ENCODE measurements around the gene ARHGEF17.

The ARHGEF17 gene

GRCh38 chr11:73398132-73398526 lies 90.1 kb downstream of the ARHGEF17 start:
- no peak for DNase-seq

GRCh38 chr11:73398721-73399120 lies 90.6 kb downstream of the ARHGEF17 start:
- no peak for DNase-seq

- no peak for DNase-seq
Measured at GRCh38 chr11:73399159-73399590, 91.1 kb downstream of the ARHGEF17 start.

DNA sequence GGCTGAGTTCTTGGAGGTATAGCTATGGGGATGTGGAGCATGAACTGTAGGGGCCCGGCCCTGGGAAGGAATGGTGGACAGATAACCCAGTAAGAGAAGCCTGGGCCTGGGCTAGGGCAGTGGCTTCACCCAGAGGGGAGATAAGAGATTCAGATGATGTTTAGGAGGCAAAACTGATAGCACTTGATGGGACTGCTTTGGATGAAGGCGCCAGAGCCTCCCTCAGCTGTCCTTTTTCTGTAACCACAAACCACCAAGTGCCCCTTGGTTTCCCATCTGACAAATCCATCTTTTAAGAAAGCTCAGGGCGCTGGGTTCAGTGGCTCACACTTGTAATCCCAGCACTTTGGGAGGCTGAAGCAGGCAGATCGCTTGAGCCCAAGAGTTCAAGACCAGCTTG lies 91.6 kb downstream of the ARHGEF17 start:
- DNase-seq, result no peak

GRCh38 chr11:73400293-73400692 lies 92.2 kb downstream of the ARHGEF17 start:
- no peak for DNase-seq

DNA sequence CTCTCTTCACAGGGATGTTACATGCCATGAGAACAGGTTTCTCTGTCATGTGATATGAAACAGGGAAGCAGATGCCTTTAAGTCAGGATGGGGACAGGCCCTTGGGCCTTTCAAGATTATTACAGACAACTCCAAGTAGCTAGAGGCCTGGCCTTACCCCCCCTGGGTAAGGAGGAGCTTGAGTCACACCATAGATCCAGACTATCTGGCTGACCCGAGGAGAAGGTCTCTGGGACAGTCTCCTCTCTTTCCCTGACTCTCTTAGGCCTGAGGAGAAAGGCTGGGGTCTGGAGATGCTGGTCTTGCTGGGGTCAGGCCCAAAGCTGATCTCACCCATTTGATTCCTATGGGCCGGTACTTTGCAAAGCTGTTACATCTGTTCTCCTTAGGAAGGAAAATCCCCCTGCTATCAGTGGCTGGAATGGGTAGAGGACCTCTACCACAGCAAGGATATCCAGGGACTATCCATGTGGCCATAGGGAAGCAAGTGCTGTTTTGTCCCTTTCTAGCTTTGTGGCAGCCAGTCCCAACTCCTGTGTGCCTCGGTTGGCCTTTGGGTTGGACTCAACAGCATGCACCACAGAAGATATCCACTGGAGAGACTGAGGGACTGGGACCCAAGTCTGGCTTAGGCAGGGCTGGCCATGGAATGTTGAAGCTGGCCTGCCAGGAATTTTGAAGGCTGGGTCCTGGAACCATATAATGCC lies 93.3 kb downstream of the ARHGEF17 start:
- no peak for DNase-seq

GRCh38 chr11:73401924-73402833 lies 94.1 kb downstream of the ARHGEF17 start:
- no peak for DNase-seq

- no peak for DNase-seq
Measured at GRCh38 chr11:73402834-73403185, 94.7 kb downstream of the ARHGEF17 start.

- no peak for DNase-seq
Measured at GRCh38 chr11:73403541-73403940, 95.5 kb downstream of the ARHGEF17 start.

GRCh38 chr11:73404048-73404447 lies 96.0 kb downstream of the ARHGEF17 start:
- no peak for DNase-seq

DNA sequence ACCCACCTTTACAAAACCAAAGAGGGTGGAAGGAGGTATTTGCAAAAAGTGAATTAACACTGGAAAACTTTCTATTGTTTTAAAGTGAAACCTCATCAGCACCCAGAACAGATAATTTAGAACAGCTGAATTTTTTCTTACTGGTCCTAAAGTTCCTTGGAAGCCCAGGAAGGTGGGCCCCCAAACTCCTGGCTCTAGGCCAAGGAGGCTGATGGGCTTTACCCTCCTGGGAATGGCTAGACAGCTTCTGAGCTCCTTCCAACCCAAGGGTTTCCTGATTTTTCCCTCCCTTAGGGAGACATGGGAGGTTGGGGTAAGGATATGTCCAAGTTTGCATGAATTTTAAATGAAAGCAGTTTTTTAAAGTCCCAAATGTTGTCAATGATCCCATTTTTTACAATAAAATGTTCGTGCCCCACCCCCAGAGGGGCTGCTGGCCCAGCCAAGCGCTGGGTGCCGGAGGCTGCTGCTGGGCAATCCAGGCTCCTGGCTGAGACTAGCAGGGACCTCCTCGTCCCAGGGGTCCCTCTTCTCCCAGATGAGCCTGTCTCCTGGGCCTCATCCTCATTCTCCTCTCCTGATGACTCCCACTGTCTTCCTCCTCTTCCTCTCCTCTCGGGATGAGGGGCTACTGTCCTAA lies 96.5 kb downstream of the ARHGEF17 start:
- no peak for DNase-seq

GRCh38 chr11:73405146-73405510 lies 97.1 kb downstream of the ARHGEF17 start:
- no peak for DNase-seq

DNA sequence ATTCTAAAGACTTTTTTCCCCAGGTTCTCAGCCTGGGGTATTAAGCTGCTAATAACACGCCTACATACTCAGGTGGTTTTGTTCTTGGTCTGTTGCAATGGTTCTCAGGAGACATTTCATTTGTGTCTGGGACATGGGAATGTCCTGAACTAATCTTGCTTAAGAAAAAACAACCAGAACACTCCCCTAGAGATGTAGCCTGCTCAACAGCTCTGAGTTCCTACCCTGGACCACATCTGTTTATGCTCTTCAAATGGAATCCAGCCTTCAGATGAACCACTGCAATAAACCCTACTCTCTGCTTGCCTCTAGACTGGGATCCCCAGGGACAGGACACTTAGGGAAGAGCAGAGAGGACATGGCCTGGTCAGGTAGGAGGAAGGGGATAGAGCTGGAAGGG lies 98.1 kb downstream of the ARHGEF17 start:
- no peak for DNase-seq

GRCh38 chr11:73406619-73407018 lies 98.5 kb downstream of the ARHGEF17 start:
- DNase-seq, result no peak

DNA sequence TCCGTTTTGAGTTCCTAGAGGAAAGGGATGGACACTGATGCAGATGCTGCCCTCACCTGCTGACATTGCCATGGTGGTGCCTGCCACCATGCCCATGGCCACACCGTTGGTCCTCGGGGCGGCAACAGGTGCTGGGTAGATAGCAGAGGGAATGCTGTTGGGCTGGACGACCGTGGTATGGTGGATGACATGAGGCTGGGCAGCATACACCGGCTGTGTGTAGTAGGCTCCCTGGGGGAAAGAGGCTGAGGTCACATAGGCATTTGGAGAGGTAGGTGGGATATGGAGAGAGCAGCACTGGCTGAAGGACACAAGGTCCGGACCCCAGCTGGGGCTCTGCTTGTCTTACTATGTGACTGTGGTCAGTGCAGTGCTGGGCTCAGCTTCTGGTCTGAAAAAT lies 101.4 kb downstream of the ARHGEF17 start:
- no peak for DNase-seq

DNA sequence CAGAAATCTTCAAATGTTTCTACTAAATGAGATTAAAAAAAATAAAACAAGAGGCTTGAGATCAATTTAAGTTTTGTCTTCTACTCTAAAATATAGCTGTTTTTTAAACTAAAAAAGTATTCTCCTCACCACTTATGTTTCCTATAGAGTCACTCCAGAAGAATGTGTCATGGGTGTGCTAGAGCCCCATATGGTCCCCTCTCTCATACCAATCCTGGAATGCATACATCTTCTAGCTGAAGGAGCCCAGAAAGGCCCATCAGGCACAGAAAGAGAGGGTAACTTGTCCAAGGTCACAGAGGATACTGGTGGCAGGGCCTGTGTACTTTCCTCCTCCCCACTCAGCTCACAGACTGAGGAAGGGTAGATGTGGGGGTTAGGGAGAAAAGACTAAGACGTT lies 102.6 kb downstream of the ARHGEF17 start:
- DNase-seq, result no peak

- DNase-seq, result no peak
Measured at GRCh38 chr11:73411031-73411430, 103.0 kb downstream of the ARHGEF17 start.

- no peak for DNase-seq
Measured at GRCh38 chr11:73412308-73412707, 104.2 kb downstream of the ARHGEF17 start.

DNA sequence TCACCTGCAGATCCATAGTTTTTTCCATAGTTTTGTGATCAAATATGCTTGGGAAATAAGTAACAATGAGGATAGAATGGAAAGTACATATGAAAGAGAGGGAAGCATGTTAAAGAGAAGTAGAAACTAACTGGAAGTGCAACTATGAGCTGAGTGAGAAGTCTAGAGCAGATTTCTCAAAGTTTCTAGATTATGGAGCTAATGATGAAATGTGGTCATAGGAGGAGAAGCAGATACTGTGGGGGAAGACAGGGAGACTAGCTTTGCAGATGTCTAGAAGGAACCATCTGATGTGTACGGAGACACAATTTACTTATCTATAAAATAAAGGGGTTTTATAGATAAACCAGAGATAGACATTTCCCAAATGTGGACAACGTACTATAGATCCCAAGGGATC lies 105.2 kb downstream of the ARHGEF17 start:
- DNase-seq, result no peak

DNA sequence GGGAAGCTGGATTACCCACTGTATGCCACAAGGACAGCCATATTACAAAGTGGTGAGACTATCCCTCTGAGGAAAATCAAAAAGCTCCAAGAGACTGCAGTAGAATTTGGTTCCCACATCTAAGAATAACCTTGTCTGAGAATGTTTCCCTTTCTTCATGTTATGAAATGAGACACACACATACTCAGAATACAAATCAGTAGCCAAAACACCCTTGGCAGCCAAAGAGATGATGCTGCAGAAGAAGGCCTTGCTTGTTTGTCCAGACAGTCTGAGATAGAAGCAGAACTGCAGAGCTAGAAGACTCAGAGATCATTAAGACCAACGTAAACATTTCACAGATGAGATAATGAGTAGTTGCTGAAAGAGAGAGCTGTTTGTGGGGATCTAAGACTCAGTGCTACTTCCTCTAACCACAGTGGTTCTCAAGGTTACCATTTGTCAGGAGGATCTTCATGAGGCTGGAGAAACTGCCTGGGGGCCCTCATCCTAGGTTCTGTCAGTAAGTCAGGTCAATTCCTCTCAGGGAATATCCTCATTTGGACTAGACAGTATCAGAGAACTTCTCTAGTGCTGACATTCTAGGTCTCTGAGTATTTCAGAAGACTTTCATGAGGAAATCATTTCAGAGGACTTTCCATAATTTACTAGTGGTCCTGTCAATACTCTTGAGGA lies 107.0 kb downstream of the ARHGEF17 start:
- DNase-seq, result no peak

DNA sequence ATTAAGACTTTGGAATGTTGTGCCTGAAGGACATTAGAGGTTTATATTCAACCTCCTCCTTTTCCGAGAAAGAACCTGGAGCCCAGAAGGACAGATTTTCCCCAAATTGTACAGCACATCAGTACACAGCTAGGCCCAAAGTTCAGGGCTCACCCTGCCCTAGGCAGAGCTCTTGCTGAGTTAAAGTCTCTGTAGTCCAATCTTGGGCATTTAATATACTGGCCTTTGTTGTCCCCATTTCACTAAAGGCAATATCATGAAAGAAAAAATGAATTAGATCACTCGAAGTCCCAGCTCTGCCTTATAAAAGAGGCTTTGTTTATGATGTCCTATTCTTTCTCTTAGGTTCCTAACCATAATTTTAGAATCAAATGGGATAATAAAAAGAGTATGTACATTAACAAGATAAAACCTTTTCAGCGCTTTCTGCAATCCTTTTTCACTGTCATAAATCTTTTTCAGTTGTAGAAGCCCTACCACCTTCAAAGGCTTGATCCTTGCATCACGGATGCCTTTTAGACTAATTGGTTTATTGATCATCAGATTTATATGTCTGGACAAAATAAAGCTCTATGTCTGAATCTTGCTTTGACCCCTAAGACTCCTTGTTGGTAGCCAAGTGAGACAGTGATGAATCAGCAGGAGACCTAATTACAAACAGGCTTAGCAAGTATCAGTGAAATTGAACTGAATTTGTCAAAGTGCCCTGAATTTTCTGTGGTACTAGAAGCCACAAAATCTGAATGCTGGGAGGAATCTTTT lies 108.0 kb downstream of the ARHGEF17 start:
- no peak for DNase-seq

DNA sequence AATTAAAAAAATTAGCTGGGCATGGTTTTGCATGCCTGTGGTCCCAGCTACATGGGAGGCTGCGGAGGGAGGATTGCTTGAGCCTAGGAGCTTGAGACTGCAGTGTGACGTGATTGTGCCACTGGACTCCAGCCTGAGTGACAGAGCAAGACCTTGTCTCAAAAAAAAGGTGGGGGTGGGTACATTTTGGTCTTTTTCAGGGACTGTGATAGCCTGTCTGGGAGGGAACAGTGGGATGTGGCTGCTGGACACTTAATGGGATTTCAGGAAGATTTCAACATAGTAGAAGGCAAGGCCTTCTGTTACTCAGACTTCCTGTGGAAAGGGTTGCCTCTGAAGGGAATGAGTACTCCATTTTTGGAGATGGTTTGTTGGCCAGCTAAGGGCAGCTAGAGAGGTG lies 108.7 kb downstream of the ARHGEF17 start:
- DNase-seq, result no peak
